K562 treated with DMSO at 1 percent for 12 hours (cell line): ENCODE results near the gene TTI1. TPM values are rescaled to one million over a fixed set of nuclear protein-coding genes. Genes with fewer than 3 reads are reported as not detected.

Experiments
- total RNA-seq: library from RNA; unstranded; fragments of 300-600 nt; gene quantifications from 2 replicates; pipeline ENCODE4 v1.2.3, GENCODE V29; 2022; ENCODE audit not compliant: insufficient read depth

Gene TTI1
- 11.5 and 33.2 TPM in 2 replicates for total RNA-seq

GRCh38 chr20:38033330-38034107 lies at the start of gene TTI1, which contains the start of gene RPRD1B:
TSS of gene TTI1 (minus strand) at chr20:38033456. CDS start at chr20:38013816, 19,640 bp downstream.
TSS of gene RPRD1B (plus strand) at chr20:38033746. CDS start at chr20:38033948, 202 bp downstream.

Other genes starting within 250 kb of the TTI1 start
- gene VSTM2L, start 130.3 kb downstream of the TTI1 start, total RNA-seq = not detected in 2 replicates
- 11.4 and 25.5 TPM in 2 replicates for gene RPRD1B, start 290 bp upstream of the TTI1 start, total RNA-seq
- gene TGM2, start 131.8 kb upstream of the TTI1 start, total RNA-seq = 43.8 and 80.6 TPM in 2 replicates
- gene KIAA1755, start 227.3 kb upstream of the TTI1 start, total RNA-seq = not detected in 2 replicates